GM12875 (cell line): Measurements from ENCODE around the gene SORT1.
"Not testable (repeated sequence)": the region's sequence is repeated elsewhere in the genome, so short reads cannot be mapped to it uniquely, and the experiment has no call there.

ENCODE experiments used
- H3K4me3 ChIP-seq: one replicate; pipeline ENCODE4 v1.5.1; 2011; ENCODE audit warnings: low read depth, low read length, control low read depth
- TF ChIP-seq, protein P1 (sequence below): IDR thresholded peaks from 2 replicates; pipeline ENCODE4 v1.5.1; 2011; ENCODE audit warnings: low read depth, mild to moderate bottlenecking, control low read depth, inconsistent platforms, low read length, moderate library complexity, borderline replicate concordance; ENCODE audit not compliant: insufficient read depth

SORT1 gene

DNA sequence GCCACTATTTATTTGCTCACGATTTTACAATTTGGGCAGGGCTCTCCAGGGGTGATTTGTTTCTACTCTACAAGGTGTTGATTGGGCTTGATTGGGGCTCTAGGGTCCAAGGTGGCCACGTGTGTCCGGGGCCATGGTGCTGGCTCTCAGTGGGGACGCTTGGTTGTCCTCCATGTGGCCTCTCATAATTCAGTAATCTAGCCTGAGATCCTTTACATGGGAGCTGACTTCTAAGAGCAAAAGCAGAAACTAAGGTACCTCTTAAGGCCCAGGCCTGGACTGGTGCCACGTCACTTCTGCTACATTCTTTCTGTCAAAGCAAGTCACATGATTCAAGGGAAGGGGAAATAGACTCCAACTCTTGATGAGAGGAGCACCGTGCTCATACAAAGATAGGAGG, 106.7 kb downstream of the SORT1 start:
- no peak overlapping the region for H3K4me3 ChIP-seq
- TF ChIP-seq, protein P1, sequence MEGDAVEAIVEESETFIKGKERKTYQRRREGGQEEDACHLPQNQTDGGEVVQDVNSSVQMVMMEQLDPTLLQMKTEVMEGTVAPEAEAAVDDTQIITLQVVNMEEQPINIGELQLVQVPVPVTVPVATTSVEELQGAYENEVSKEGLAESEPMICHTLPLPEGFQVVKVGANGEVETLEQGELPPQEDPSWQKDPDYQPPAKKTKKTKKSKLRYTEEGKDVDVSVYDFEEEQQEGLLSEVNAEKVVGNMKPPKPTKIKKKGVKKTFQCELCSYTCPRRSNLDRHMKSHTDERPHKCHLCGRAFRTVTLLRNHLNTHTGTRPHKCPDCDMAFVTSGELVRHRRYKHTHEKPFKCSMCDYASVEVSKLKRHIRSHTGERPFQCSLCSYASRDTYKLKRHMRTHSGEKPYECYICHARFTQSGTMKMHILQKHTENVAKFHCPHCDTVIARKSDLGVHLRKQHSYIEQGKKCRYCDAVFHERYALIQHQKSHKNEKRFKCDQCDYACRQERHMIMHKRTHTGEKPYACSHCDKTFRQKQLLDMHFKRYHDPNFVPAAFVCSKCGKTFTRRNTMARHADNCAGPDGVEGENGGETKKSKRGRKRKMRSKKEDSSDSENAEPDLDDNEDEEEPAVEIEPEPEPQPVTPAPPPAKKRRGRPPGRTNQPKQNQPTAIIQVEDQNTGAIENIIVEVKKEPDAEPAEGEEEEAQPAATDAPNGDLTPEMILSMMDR = no peak

DNA sequence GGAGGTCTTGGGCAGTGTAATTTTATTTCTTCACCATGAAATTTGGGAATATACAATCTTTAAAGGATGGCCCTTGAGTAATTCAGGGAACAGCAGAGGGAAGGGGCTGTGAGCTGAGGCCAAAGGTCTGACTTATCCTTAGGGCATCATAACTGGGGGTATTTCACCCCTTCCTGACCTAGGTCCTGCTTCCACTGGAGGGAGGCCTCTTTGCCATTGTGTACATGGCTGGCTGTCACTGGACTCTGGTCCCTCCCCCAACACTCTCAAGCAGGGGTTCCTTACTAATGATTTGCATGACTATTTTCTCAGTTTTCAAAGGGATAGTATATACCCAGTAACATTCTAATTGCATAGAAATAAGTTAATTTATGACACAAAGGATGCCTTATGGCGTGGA, 107.6 kb downstream of the SORT1 start:
- TF ChIP-seq, protein P1 = no peak
- no peak overlapping the region for H3K4me3 ChIP-seq

DNA sequence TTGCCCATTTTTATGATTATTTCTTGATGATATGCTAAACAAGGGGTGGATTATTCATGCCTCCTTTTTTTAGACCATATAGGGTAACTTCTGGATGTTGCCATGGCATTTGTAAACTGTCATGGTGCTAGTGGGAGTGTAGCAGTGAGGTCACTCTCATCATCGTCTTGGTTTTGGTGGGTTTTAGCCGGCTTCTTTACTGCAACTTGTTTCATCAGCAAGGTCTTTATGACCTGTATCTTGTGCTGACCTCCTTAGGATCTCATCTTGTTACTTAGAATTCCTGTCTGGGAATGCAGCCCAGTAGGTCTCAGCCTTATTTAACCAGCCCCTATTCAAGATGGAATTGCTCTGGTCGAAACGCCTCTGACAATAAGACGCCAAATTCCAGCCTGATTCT, 111.0 kb downstream of the SORT1 start:
- H3K4me3 ChIP-seq = not testable (repeated sequence)

DNA sequence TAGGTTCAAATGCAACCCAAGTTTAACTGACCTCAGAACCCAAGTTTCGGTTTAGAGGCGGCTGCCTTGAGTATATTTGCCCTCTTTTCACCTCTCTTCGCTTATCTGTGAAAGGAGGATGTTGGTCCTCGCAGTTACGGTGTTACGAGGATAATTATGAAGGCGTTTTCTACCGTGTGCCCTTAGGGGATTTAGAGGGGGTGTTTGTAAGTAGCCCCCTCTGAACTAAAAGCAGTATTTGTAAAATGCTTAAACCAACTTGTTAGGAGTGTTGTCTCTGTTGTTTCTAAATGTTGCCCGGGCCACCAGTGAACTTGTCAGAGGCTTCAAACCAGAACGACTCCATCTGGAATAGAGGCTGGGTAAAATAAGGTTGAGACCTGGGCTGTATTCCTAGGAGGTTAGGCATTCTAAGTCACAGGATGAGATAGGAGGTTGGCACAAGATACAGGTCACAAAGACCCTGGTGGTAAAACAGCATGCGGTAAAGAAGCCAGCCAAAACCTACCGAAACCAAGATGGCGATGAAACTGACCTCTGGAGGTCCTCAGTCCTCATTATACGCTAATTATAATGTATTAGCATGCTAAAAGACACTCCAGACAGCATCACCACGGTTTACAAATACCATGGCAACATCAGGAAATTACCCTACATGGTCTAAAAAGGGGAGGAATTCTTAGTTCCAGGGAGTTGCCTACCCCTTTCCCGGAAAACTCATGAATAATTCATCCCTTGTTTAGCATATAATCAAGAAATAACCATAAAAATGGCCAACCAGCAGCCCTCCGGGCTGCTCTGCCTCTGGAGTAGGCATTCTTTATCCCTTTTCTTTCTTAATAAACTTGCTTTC, 113.7 kb downstream of the SORT1 start:
- H3K4me3 ChIP-seq = peak overlapping the region; percentile 87
- TF ChIP-seq, protein P1 = no peak

DNA sequence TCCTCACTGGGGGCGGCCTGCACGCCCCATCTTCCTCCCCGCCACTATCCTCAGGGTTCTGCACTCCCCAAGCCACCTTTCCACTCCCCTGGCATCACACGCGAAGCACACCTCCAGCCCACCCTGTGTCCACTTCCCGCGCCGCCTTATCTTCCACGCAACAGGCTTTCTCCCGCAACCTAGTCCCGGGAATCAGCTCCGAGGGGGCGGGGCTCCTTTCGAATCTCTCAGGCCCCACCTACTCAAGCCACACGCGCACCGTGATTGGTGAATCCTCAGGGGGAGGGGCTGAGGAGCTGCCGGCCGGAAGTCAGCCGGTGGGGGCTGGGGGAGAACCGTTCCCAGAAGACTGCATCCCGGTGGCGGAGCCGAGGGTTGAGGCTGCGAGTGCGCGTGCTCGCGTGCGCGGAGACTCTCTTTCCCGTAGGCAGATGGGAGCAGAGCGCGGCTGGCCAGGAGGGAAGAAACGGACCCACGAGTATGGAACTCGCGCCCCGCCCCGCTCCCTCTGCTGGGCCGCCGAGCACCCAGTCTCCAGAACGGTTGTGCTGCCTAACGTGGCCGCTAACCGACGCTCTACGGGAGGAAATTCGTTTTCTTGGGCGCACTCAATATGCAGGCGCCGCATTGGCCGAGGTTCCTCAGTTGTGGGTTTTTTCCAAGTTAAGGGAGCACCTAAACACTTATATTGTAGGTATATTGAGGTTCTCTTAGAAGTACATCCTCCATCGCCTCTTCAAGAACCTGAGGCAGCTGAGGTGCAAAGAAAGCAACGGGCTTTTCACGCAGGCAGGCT, 114.6 kb downstream of the SORT1 start, which contains the start of gene PSRC1:
Gene PSRC1, minus strand, starts transcription at position 194 of the 796 bp plus-strand sequence.
- TF ChIP-seq, protein P1 = peak; percentile 54; the same call in 1 of the 2 replicates

DNA sequence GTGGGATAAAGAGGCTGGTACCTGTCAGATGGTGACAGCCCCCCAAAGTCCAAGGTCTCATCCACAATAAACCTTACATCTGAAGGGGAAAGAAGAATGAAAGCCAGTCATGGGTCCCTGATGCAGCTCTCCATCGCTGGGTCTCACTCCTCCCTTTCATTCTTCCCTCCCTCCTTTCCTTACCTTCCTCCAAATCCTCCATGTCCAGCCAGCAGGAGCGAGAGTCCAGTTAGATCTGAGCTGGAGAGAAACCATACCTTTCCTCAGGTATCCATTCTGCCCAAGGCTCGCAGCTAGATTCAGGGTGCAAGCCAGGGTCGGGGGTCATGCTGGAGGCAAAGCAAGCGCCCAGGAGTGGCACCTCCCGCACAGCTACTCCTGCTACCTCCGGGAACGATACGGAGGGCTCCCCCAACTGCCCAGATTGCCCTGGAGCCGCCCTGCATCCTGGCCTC, 115.2 kb downstream of the SORT1 start:
- TF ChIP-seq, protein P1 = no peak
- peak overlapping the region; percentile 87 for H3K4me3 ChIP-seq

More for the DNA sequence above, 114.6 kb downstream of the SORT1 start, which contains the start of gene PSRC1:
- H3K4me3 ChIP-seq = peak within 1 kb of the TSS; percentile 87

DNA sequence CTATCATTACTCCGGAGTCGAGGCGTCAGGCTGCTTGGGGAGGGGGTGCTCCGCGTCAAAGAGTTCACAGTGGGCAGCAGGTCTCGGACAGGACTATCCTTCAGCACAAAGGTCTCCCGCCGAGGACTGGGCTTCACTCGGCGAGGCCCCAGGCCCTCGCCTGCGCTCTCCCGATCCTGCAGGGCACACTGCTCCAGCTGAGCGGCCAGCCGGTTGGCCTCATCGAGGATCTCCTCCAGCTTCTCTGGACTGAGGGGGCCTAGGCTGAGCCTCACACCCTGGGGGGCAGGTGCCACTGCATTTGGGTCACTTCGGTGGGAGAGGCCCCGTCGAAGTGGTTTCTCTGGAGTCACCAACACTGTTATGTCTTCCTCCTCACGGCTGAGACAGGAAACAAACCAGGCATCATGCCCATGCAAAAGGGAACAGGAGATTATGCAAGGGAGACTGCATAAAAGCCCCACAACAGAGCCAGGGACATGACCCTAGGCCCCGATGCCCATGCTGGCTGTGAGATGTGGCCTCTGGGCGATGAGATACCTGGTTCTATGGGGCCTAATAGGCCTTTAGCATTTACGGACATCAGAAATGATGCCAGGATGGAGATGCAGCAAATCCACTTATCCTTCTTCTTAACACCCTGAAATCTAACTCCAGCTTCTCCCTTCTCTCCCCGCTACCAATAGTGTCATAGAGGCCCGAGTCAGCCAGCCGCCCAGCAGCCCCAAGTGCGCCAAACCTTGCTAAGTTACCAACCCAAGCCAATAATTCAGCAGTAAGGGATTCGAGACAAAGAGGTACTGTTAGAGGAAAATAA, 115.8 kb downstream of the SORT1 start:
- H3K4me3 ChIP-seq = peak overlapping the region; percentile 87
- TF ChIP-seq, protein P1 = no peak
